Measurements from ENCODE around the gene GDPGP1.

GDPGP1 gene

GRCh38 chr15:90294601-90295269 lies 60.7 kb downstream of the GDPGP1 start:
- DNase-seq, result peak in 6 of 56 donors; percentile 12 to 30 (median 17)

GRCh38 chr15:90295270-90295648 lies 61.2 kb downstream of the GDPGP1 start:
- peak in 1 of 56 donors; percentile 38 for DNase-seq

Data from nucleus accumbens (tissue), 56 donors.